Measurements from ENCODE around the gene MMP13.
"Not testable (repeated sequence)": the region's sequence is repeated elsewhere in the genome, so short reads cannot be mapped to it uniquely, and the experiment has no call there.

MMP13 gene

GRCh38 chr11:102935514-102935913 is 20.0 kb downstream of the MMP13 start:
- DNase-seq = no peak

- no peak for DNase-seq
Measured at GRCh38 chr11:102934735-102935134, 20.8 kb downstream of the MMP13 start.

GRCh38 chr11:102933627-102934026 is 21.9 kb downstream of the MMP13 start:
- no peak for DNase-seq

- DNase-seq = no peak
Measured at GRCh38 chr11:102932678-102933077, 22.9 kb downstream of the MMP13 start.

GRCh38 chr11:102930451-102930850 is 25.1 kb downstream of the MMP13 start:
- no peak for DNase-seq

GRCh38 chr11:102929972-102930371 is 25.6 kb downstream of the MMP13 start:
- DNase-seq = no peak

- DNase-seq = no peak
Measured at GRCh38 chr11:102929166-102929565, 26.4 kb downstream of the MMP13 start.

- no peak for DNase-seq
Measured at GRCh38 chr11:102928247-102928646, 27.3 kb downstream of the MMP13 start.

GRCh38 chr11:102927624-102927990 is 27.9 kb downstream of the MMP13 start:
- no peak for DNase-seq

GRCh38 chr11:102926961-102927623 is 28.4 kb downstream of the MMP13 start:
- DNase-seq = no peak

GRCh38 chr11:102926517-102926916 is 29.0 kb downstream of the MMP13 start:
- DNase-seq = no peak

GRCh38 chr11:102925988-102926387 is 29.5 kb downstream of the MMP13 start:
- no peak for DNase-seq

- no peak for DNase-seq
Measured at GRCh38 chr11:102924851-102925380, 30.6 kb downstream of the MMP13 start.

GRCh38 chr11:102921587-102922220 is 33.8 kb downstream of the MMP13 start:
- DNase-seq = no peak

GRCh38 chr11:102920118-102920684 is 35.3 kb downstream of the MMP13 start:
- DNase-seq = peak in 1 of 14 donors; percentile 10

- DNase-seq = no peak
Measured at GRCh38 chr11:102915044-102915375, 40.5 kb downstream of the MMP13 start.

- peak in 3 of 14 donors; percentile 1 to 8 (median 8) for DNase-seq
Measured at GRCh38 chr11:102914238-102915043, 41.1 kb downstream of the MMP13 start.

- DNase-seq = no peak
Measured at GRCh38 chr11:102912482-102912830, 43.1 kb downstream of the MMP13 start.

- DNase-seq = no peak
Measured at GRCh38 chr11:102911758-102912481, 43.6 kb downstream of the MMP13 start.

- not testable (repeated sequence) for DNase-seq
Measured at GRCh38 chr11:102905848-102906247, 49.7 kb downstream of the MMP13 start.

- DNase-seq = not testable (repeated sequence)
Measured at GRCh38 chr11:102903895-102904294, 51.6 kb downstream of the MMP13 start.

GRCh38 chr11:102900346-102900745 is 55.2 kb downstream of the MMP13 start:
- DNase-seq = no peak
